ENCODE results near the gene RPL10.
A peak's percentile ranks its signal among the peaks of the same experiment; 100 is the strongest.
"Not testable (repeated sequence)": the region's sequence is repeated elsewhere in the genome, so short reads cannot be mapped to it uniquely, and the experiment has no call there.

RPL10 gene

GRCh38 chrX:154382483-154383069 is 15.6 kb upstream of the RPL10 start:
- POLR2A ChIA-PET, result no interaction called here
- WGBS (ENCODE audit: insufficient coverage), result 87% methylated on average over 8 of the region's 11 CpGs

GRCh38 chrX:154383359-154384283 is 14.6 kb upstream of the RPL10 start:
- Histone ChIP-seq H3K4me3 (ENCODE audit: control insufficient read depth in 1 of 7, extremely low read depth in 1 of 7, insufficient read depth in 4 of 7, low read depth in 2 of 7, low read length in 6 of 7) (no peak overlapping the region), H3K27me3 (replicated peaks in 2 of 5; ENCODE audit: control insufficient read depth in 4 of 5, insufficient read depth in 5 of 5, low read length in 4 of 5) (no peaks in the 10 kb centered on the region), H3K27ac (ENCODE audit: insufficient read depth in 1 of 2, low read depth in 1 of 2, low read length in 2 of 2, poor library complexity in 1 of 2, severe bottlenecking in 2 of 2) (no peak overlapping the region), H3K4me1 (ENCODE audit: control extremely low read depth in 1 of 4, control insufficient read depth in 4 of 4, insufficient read depth in 4 of 4, low read length in 3 of 4) (peaks cover 0 to 18% (median 14%) of the 10 kb centered on the region in 4 experiments), H3K9me3 (ENCODE audit: control extremely low read depth in 1 of 5, control insufficient read depth in 4 of 5, insufficient read depth in 2 of 5, low read depth in 1 of 5, low read length in 4 of 5) (peaks cover 0 to 8% (median 0%) of the 10 kb centered on the region in 5 experiments), H3K36me3 (ENCODE audit: control insufficient read depth in 4 of 4, insufficient read depth in 4 of 4, low read length in 3 of 4) (peaks cover 0 to 8% (median 2%) of the 10 kb centered on the region in 4 experiments)
- CTCF ChIA-PET, result interaction anchor here (0.6 to 2.0 kb wide), 7 partner anchors 10 to 160 kb away, joined by 3 to 18 read pairs (median 3); partner anchors contain the start of gene FLNA
- 86% methylated on average over 12 of the region's 14 CpGs for WGBS (ENCODE audit: insufficient coverage)
- POLR2A ChIA-PET, result no interaction called here
- no peak for DNase-seq

More at GRCh38 chrX:154382483-154383069, 15.6 kb upstream of the RPL10 start:
- Histone ChIP-seq H3K4me1 (ENCODE audit: control extremely low read depth in 1 of 4, control insufficient read depth in 4 of 4, insufficient read depth in 4 of 4, low read length in 3 of 4) (peaks cover 0 to 25% (median 20%) of the 10 kb centered on the region in 4 experiments), H3K4me3 (ENCODE audit: control insufficient read depth in 1 of 7, extremely low read depth in 1 of 7, insufficient read depth in 4 of 7, low read depth in 2 of 7, low read length in 6 of 7) (no peak overlapping the region), H3K9me3 (ENCODE audit: control extremely low read depth in 1 of 5, control insufficient read depth in 4 of 5, insufficient read depth in 2 of 5, low read depth in 1 of 5, low read length in 4 of 5) (peaks cover 0 to 9% (median 0%) of the 10 kb centered on the region in 5 experiments), H3K27ac (ENCODE audit: insufficient read depth in 1 of 2, low read depth in 1 of 2, low read length in 2 of 2, poor library complexity in 1 of 2, severe bottlenecking in 2 of 2) (no peak overlapping the region), H3K27me3 (replicated peaks in 2 of 5; ENCODE audit: control insufficient read depth in 4 of 5, insufficient read depth in 5 of 5, low read length in 4 of 5) (no peaks in the 10 kb centered on the region), H3K36me3 (ENCODE audit: control insufficient read depth in 4 of 4, insufficient read depth in 4 of 4, low read length in 3 of 4) (peaks cover 0 to 8% (median 2%) of the 10 kb centered on the region in 4 experiments)
- DNase-seq, result no peak
- CTCF ChIA-PET, result interaction anchor here (1.3 to 2.0 kb wide), 3 partner anchors 9 to 42 kb away, joined by 3 to 18 read pairs (median 6); partner anchors contain the start of gene FLNA

- Histone ChIP-seq H3K9me3 (ENCODE audit: control extremely low read depth in 1 of 5, control insufficient read depth in 4 of 5, insufficient read depth in 2 of 5, low read depth in 1 of 5, low read length in 4 of 5) (peaks cover 0 to under 1% (median 0%) of the 10 kb centered on the region in 5 experiments), H3K4me1 (ENCODE audit: control extremely low read depth in 1 of 4, control insufficient read depth in 4 of 4, insufficient read depth in 4 of 4, low read length in 3 of 4) (peaks cover 0 to 18% (median 14%) of the 10 kb centered on the region in 4 experiments), H3K4me3 (ENCODE audit: control insufficient read depth in 1 of 7, extremely low read depth in 1 of 7, insufficient read depth in 4 of 7, low read depth in 2 of 7, low read length in 6 of 7) (no peak overlapping the region), H3K27me3 (replicated peaks in 2 of 5; ENCODE audit: control insufficient read depth in 4 of 5, insufficient read depth in 5 of 5, low read length in 4 of 5) (no peaks in the 10 kb centered on the region), H3K27ac (ENCODE audit: insufficient read depth in 1 of 2, low read depth in 1 of 2, low read length in 2 of 2, poor library complexity in 1 of 2, severe bottlenecking in 2 of 2) (no peak overlapping the region), H3K36me3 (ENCODE audit: control insufficient read depth in 4 of 4, insufficient read depth in 4 of 4, low read length in 3 of 4) (peaks cover 0 to 8% (median 2%) of the 10 kb centered on the region in 4 experiments)
- CTCF ChIA-PET, result interaction anchor here (1.0 to 2.0 kb wide), 5 partner anchors 11 to 149 kb away, joined by 3 to 18 read pairs (median 3); partner anchors contain the start of gene FLNA
- POLR2A ChIA-PET, result interaction anchor here (0.9 kb wide), 1 partner anchor 13 kb away, joined by 3 read pairs; no protein-coding TSS in a partner anchor
- 97% methylated on average over 7 of the region's 8 CpGs for WGBS (ENCODE audit: insufficient coverage)
- DNase-seq, result peak in 1 of 3 donors; percentile 45
Observed at GRCh38 chrX:154384284-154384892, 13.8 kb upstream of the RPL10 start.

GRCh38 chrX:154388094-154388493 is 10.1 kb upstream of the RPL10 start:
- no CpG with 5 or more reads among the region's 20 CpGs for WGBS (ENCODE audit: insufficient coverage)
- H3K27me3 ChIP-seq (replicated peaks in 2 of 5; ENCODE audit: control insufficient read depth in 4 of 5, insufficient read depth in 5 of 5, low read length in 4 of 5); DNase-seq; H3K4me1 ChIP-seq (ENCODE audit: control extremely low read depth in 1 of 4, control insufficient read depth in 4 of 4, insufficient read depth in 4 of 4, low read length in 3 of 4); H3K9me3 ChIP-seq (ENCODE audit: control extremely low read depth in 1 of 5, control insufficient read depth in 4 of 5, insufficient read depth in 2 of 5, low read depth in 1 of 5, low read length in 4 of 5); CTCF ChIA-PET; H3K4me3 ChIP-seq (ENCODE audit: control insufficient read depth in 1 of 7, extremely low read depth in 1 of 7, insufficient read depth in 4 of 7, low read depth in 2 of 7, low read length in 6 of 7); POLR2A ChIA-PET; H3K36me3 ChIP-seq (ENCODE audit: control insufficient read depth in 4 of 4, insufficient read depth in 4 of 4, low read length in 3 of 4); H3K27ac ChIP-seq (ENCODE audit: insufficient read depth in 1 of 2, low read depth in 1 of 2, low read length in 2 of 2, poor library complexity in 1 of 2, severe bottlenecking in 2 of 2): not testable (repeated sequence)

GRCh38 chrX:154388649-154389048 is 9.5 kb upstream of the RPL10 start:
- no CpG with 5 or more reads among the region's 16 CpGs for WGBS (ENCODE audit: insufficient coverage)
- CTCF ChIA-PET; H3K27ac ChIP-seq (ENCODE audit: insufficient read depth in 1 of 2, low read depth in 1 of 2, low read length in 2 of 2, poor library complexity in 1 of 2, severe bottlenecking in 2 of 2); H3K9me3 ChIP-seq (ENCODE audit: control extremely low read depth in 1 of 5, control insufficient read depth in 4 of 5, insufficient read depth in 2 of 5, low read depth in 1 of 5, low read length in 4 of 5); H3K4me1 ChIP-seq (ENCODE audit: control extremely low read depth in 1 of 4, control insufficient read depth in 4 of 4, insufficient read depth in 4 of 4, low read length in 3 of 4); H3K36me3 ChIP-seq (ENCODE audit: control insufficient read depth in 4 of 4, insufficient read depth in 4 of 4, low read length in 3 of 4); DNase-seq; H3K4me3 ChIP-seq (ENCODE audit: control insufficient read depth in 1 of 7, extremely low read depth in 1 of 7, insufficient read depth in 4 of 7, low read depth in 2 of 7, low read length in 6 of 7); POLR2A ChIA-PET; H3K27me3 ChIP-seq (replicated peaks in 2 of 5; ENCODE audit: control insufficient read depth in 4 of 5, insufficient read depth in 5 of 5, low read length in 4 of 5): not testable (repeated sequence)

GRCh38 chrX:154389812-154390747 is 8.1 kb upstream of the RPL10 start:
- DNase-seq; H3K27ac ChIP-seq (ENCODE audit: insufficient read depth in 1 of 2, low read depth in 1 of 2, low read length in 2 of 2, poor library complexity in 1 of 2, severe bottlenecking in 2 of 2); H3K9me3 ChIP-seq (ENCODE audit: control extremely low read depth in 1 of 5, control insufficient read depth in 4 of 5, insufficient read depth in 2 of 5, low read depth in 1 of 5, low read length in 4 of 5); H3K4me1 ChIP-seq (ENCODE audit: control extremely low read depth in 1 of 4, control insufficient read depth in 4 of 4, insufficient read depth in 4 of 4, low read length in 3 of 4); H3K36me3 ChIP-seq (ENCODE audit: control insufficient read depth in 4 of 4, insufficient read depth in 4 of 4, low read length in 3 of 4); H3K27me3 ChIP-seq (replicated peaks in 2 of 5; ENCODE audit: control insufficient read depth in 4 of 5, insufficient read depth in 5 of 5, low read length in 4 of 5); POLR2A ChIA-PET; CTCF ChIA-PET; H3K4me3 ChIP-seq (ENCODE audit: control insufficient read depth in 1 of 7, extremely low read depth in 1 of 7, insufficient read depth in 4 of 7, low read depth in 2 of 7, low read length in 6 of 7): not testable (repeated sequence)
- WGBS (ENCODE audit: insufficient coverage), result no CpG with 5 or more reads among the region's 121 CpGs
